C4-2B (cell line): Measurements from ENCODE around the gene PGBD5.

Source experiments
- H3K27ac ChIP-seq: fragments of 450-650 bp; 2 replicates; pipeline ENCODE4 v1.5.1; 2017
- CTCF ChIP-seq: fragments of 450-650 bp; conservative IDR thresholded peaks from 2 replicates; pipeline ENCODE4 v1.5.1; 2017; ENCODE audit warnings: mild to moderate bottlenecking
- ZFX ChIP-seq: fragments of 450-650 bp; IDR thresholded peaks from 2 replicates; pipeline ENCODE4 v1.6.1; 2017

PGBD5 gene

GRCh38 chr1:230277201-230278025, 148.7 kb downstream of the PGBD5 start:
- no peak overlapping the region for H3K27ac ChIP-seq
- TF ChIP-seq ZFX, result no peak
- no peak for TF ChIP-seq CTCF

- H3K27ac ChIP-seq, result no peak overlapping the region
These were observed 149.7 kb downstream of the PGBD5 start for GRCh38 chr1:230276401-230276800.

GRCh38 chr1:230274254-230274653, 151.9 kb downstream of the PGBD5 start:
- TF ChIP-seq CTCF (no peak), ZFX (no peak)
- no peak overlapping the region for H3K27ac ChIP-seq

More at GRCh38 chr1:230276401-230276800, 149.7 kb downstream of the PGBD5 start:
- no peak for TF ChIP-seq CTCF
- no peak for TF ChIP-seq ZFX

- no peak for TF ChIP-seq ZFX
- no peak for TF ChIP-seq CTCF
- H3K27ac ChIP-seq, result no peak overlapping the region
These were observed 152.9 kb downstream of the PGBD5 start for GRCh38 chr1:230273141-230273710.

- H3K27ac ChIP-seq, result no peak overlapping the region
- no peak for TF ChIP-seq CTCF
- TF ChIP-seq ZFX, result no peak
These were observed 153.6 kb downstream of the PGBD5 start for GRCh38 chr1:230272557-230272956.

GRCh38 chr1:230271300-230272035, 154.7 kb downstream of the PGBD5 start:
- TF ChIP-seq ZFX, result no peak
- no peak for TF ChIP-seq CTCF
- H3K27ac ChIP-seq, result no peak overlapping the region
